Measurements from ENCODE around the gene LYSMD1. TPM values are rescaled to one million over a fixed set of nuclear protein-coding genes. Genes with fewer than 3 reads are reported as not detected.

The LYSMD1 gene
- total RNA-seq, 2 experiments from 2014 or later: 3.7 to 6.2 TPM

- Histone ChIP-seq H3K4me3 (ENCODE audit: low read depth, low read length, poor library complexity, severe bottlenecking) (no peak overlapping the region), H3K27ac (ENCODE audit: low read depth, low read length, poor library complexity, severe bottlenecking) (no peak overlapping the region), H3K36me3 (ENCODE audit: insufficient read depth, low read length) (no peaks in the 10 kb centered on the region), H2AFZ (ENCODE audit: low read length) (no peak overlapping the region), H3K9me2 (ENCODE audit: insufficient read depth, low read length) (no peaks in the 10 kb centered on the region), H3K4me2 (ENCODE audit: low read length) (no peak overlapping the region), H3K4me1 (ENCODE audit: insufficient read depth, low read length, poor library complexity, severe bottlenecking) (no peaks in the 10 kb centered on the region), H4K20me1 (ENCODE audit: insufficient read depth, low read length) (no peaks in the 10 kb centered on the region), H3K9me3 (ENCODE audit: low read length) (no peaks in the 10 kb centered on the region), H3K79me2 (ENCODE audit: insufficient read depth, low read depth, low read length) (no peaks in the 10 kb centered on the region)
- DNase-seq (ENCODE audit: low spot score): no peak
- ChIA-PET CTCF (ENCODE audit: unreplicated experiment) (no interaction called here), POLR2A (interaction anchor here (0.6 to 1.1 kb wide), 3 partner anchors 29 to 363 kb away, joined by 3 to 8 read pairs (median 4); partner anchors contain the start of gene CTSS)
- intact Hi-C loops (cut with micrococcal nuclease; ENCODE audit: unreplicated experiment): no loop called here
- TF ChIP-seq EZH2phosphoT487 (IDR thresholded peaks at IDR 0.05; ENCODE audit: borderline replicate concordance, low read depth, low read length) (no peak), CTCF (conservative IDR thresholded peaks at IDR 0.05; ENCODE audit: low read length) (no peak)
- no TSS peak for BruUV-seq (replicated peaks)
These were observed 36.9 kb downstream of the LYSMD1 start for GRCh38 chr1:151128800-151129199.

- Histone ChIP-seq H3K27ac (ENCODE audit: low read depth, low read length, poor library complexity, severe bottlenecking) (no peak overlapping the region), H3K4me1 (ENCODE audit: insufficient read depth, low read length, poor library complexity, severe bottlenecking) (no peaks in the 10 kb centered on the region), H3K79me2 (ENCODE audit: insufficient read depth, low read depth, low read length) (no peaks in the 10 kb centered on the region), H3K4me3 (ENCODE audit: low read depth, low read length, poor library complexity, severe bottlenecking) (no peak overlapping the region), H3K9me3 (ENCODE audit: low read length) (no peaks in the 10 kb centered on the region), H3K36me3 (ENCODE audit: insufficient read depth, low read length) (no peaks in the 10 kb centered on the region), H2AFZ (ENCODE audit: low read length) (no peak overlapping the region), H4K20me1 (ENCODE audit: insufficient read depth, low read length) (no peaks in the 10 kb centered on the region), H3K9me2 (ENCODE audit: insufficient read depth, low read length) (no peaks in the 10 kb centered on the region), H3K4me2 (ENCODE audit: low read length) (no peak overlapping the region)
- ChIA-PET POLR2A (interaction anchor here (0.7 kb wide), 1 partner anchor 99 kb away, joined by 7 read pairs; no protein-coding TSS in a partner anchor), CTCF (ENCODE audit: unreplicated experiment) (no interaction called here)
- TF ChIP-seq CTCF (conservative IDR thresholded peaks at IDR 0.05; ENCODE audit: low read length) (no peak), EZH2phosphoT487 (IDR thresholded peaks at IDR 0.05; ENCODE audit: borderline replicate concordance, low read depth, low read length) (no peak)
- intact Hi-C loops (cut with micrococcal nuclease; ENCODE audit: unreplicated experiment): no loop called here
- DNase-seq (ENCODE audit: low spot score): no peak
- TSS peak; percentile 41 for BruUV-seq (replicated peaks)
These were observed 40.8 kb downstream of the LYSMD1 start for GRCh38 chr1:151124763-151125403.

GRCh38 chr1:151113877-151114276 lies 51.8 kb downstream of the LYSMD1 start:
- H3K4me2 ChIP-seq (ENCODE audit: low read length): no peak overlapping the region
- TF ChIP-seq CTCF (conservative IDR thresholded peaks at IDR 0.05; ENCODE audit: low read length): no peak
- no peak for TF ChIP-seq EZH2phosphoT487 (IDR thresholded peaks at IDR 0.05; ENCODE audit: borderline replicate concordance, low read depth, low read length)
- H3K9me3 ChIP-seq (ENCODE audit: low read length): no peaks in the 10 kb centered on the region
- H3K36me3 ChIP-seq (ENCODE audit: insufficient read depth, low read length): peaks cover 9% of the 10 kb centered on the region
- H2AFZ ChIP-seq (ENCODE audit: low read length): no peak overlapping the region
- CTCF ChIA-PET (ENCODE audit: unreplicated experiment): interaction anchor here (0.6 kb wide), 1 partner anchor 477 kb away, joined by 4 read pairs; no protein-coding TSS in a partner anchor
- intact Hi-C loops (cut with micrococcal nuclease; ENCODE audit: unreplicated experiment): no loop called here
- no TSS peak for BruUV-seq (replicated peaks)
- no peaks in the 10 kb centered on the region for H3K4me1 ChIP-seq (ENCODE audit: insufficient read depth, low read length, poor library complexity, severe bottlenecking)
- no peaks in the 10 kb centered on the region for H3K79me2 ChIP-seq (ENCODE audit: insufficient read depth, low read depth, low read length)
- H3K27ac ChIP-seq (ENCODE audit: low read depth, low read length, poor library complexity, severe bottlenecking): no peak overlapping the region
- no peaks in the 10 kb centered on the region for H3K9me2 ChIP-seq (ENCODE audit: insufficient read depth, low read length)
- no peak overlapping the region for H3K4me3 ChIP-seq (ENCODE audit: low read depth, low read length, poor library complexity, severe bottlenecking)
- no peak for DNase-seq (ENCODE audit: low spot score)
- POLR2A ChIA-PET: interaction anchor here (0.7 to 0.9 kb wide), 4 partner anchors 8 to 43 kb away, joined by 3 to 7 read pairs (median 4); partner anchors contain the start of gene GABPB2
- no peaks in the 10 kb centered on the region for H4K20me1 ChIP-seq (ENCODE audit: insufficient read depth, low read length)
